ENCODE measurements around the gene FUT9. TPM values are rescaled to one million over a fixed set of nuclear protein-coding genes. Genes with fewer than 3 reads are reported as not detected.

FUT9 gene
- total and polyA plus RNA-seq, 11 donors: 0.02 TPM; not detected in 10

GRCh38 chr6:96014846-96015517, 792 bp upstream of the FUT9 start:
- Histone ChIP-seq H3K4me3 (no peak overlapping the region), H3K9me3 (no peaks in the 10 kb centered on the region), H3K4me1 (peaks cover 0 to 12% (median 0%) of the 10 kb centered on the region in 12 donors), H3K27me3 (peaks cover 3 to 41% (median 26%) of the 10 kb centered on the region in 9 donors), H3K27ac (peak overlapping the region in 1 of 12 donors; percentile 16), H3K36me3 (no peaks in the 10 kb centered on the region)
- ATAC-seq (no peak), DNase-seq (no peak)
- TF ChIP-seq CTCF (IDR thresholded peaks at IDR 0.05) (no peak), POLR2A (IDR thresholded peaks at IDR 0.05) (no peak)
- whole genome bisulfite sequencing, 4 donors: 8 to 13% (median 9%) methylated on average over 20 of the region's 20 CpGs
- intact Hi-C loops (cut with DNase I): no loop called here

GRCh38 chr6:96016334-96017069, 728 bp downstream of the FUT9 start:
- DNase-seq: peak in 1 of 5 donors; percentile 33
- intact Hi-C loops (cut with DNase I): no loop called here
- H3K4me3 ChIP-seq: peak overlapping the region in 1 of 12 donors; percentile 18

GRCh38 chr6:96017070-96017359, 1.2 kb downstream of the FUT9 start:
- DNase-seq: no peak
- H3K9me3 ChIP-seq: no peaks in the 10 kb centered on the region
- H3K36me3 ChIP-seq: no peaks in the 10 kb centered on the region
- peaks cover 0 to 12% (median 0%) of the 10 kb centered on the region in 12 donors for H3K4me1 ChIP-seq
- intact Hi-C loops (cut with DNase I): no loop called here
- WGBS, 4 donors: 60 to 70% (median 65%) methylated on average over 2 of the region's 2 CpGs
- no peak overlapping the region for H3K4me3 ChIP-seq
- H3K27ac ChIP-seq: no peak overlapping the region
- no peak for ATAC-seq
- TF ChIP-seq CTCF (IDR thresholded peaks at IDR 0.05) (no peak), POLR2A (IDR thresholded peaks at IDR 0.05) (no peak)
- H3K27me3 ChIP-seq: peaks cover 3 to 41% (median 26%) of the 10 kb centered on the region in 9 donors

More at GRCh38 chr6:96016334-96017069, 728 bp downstream of the FUT9 start:
- Histone ChIP-seq H3K27me3 (peaks cover 3 to 41% (median 26%) of the 10 kb centered on the region in 9 donors), H3K9me3 (no peaks in the 10 kb centered on the region), H3K27ac (no peak overlapping the region), H3K4me1 (peaks cover 0 to 12% (median 0%) of the 10 kb centered on the region in 12 donors), H3K36me3 (no peaks in the 10 kb centered on the region)
- ATAC-seq: no peak
- no peak for TF ChIP-seq CTCF (IDR thresholded peaks at IDR 0.05)
- TF ChIP-seq POLR2A (IDR thresholded peaks at IDR 0.05): no peak
- WGBS, 4 donors: 5 to 10% (median 8%) methylated on average over 15 to 18 of the region's 18 CpGs

- H3K9me3 ChIP-seq: no peaks in the 10 kb centered on the region
- TF ChIP-seq CTCF (IDR thresholded peaks at IDR 0.05): no peak
- TF ChIP-seq POLR2A (IDR thresholded peaks at IDR 0.05): no peak
- H3K27ac ChIP-seq: no peak overlapping the region
- H3K4me1 ChIP-seq: no peaks in the 10 kb centered on the region
- ATAC-seq: no peak
- peaks cover 0 to under 1% (median 0%) of the 10 kb centered on the region in 9 donors for H3K27me3 ChIP-seq
- intact Hi-C loops (cut with DNase I): no loop called here
- DNase-seq: no peak
- no peaks in the 10 kb centered on the region for H3K36me3 ChIP-seq
- H3K4me3 ChIP-seq: no peak overlapping the region
Observed at GRCh38 chr6:96022225-96022624, 6.5 kb downstream of the FUT9 start.
